ENCODE measurements around the gene PARP15. TPM values are rescaled to one million over a fixed set of nuclear protein-coding genes. Genes with fewer than 3 reads are reported as not detected.

PARP15 gene
- total RNA-seq, 1 donor from 2014 or later, result 0.29 TPM

GRCh38 chr3:122687298-122687697 lies 109.8 kb downstream of the PARP15 start:
- Mint-ChIP-seq H3K4me1 (ENCODE audit: low read depth, unreplicated experiment) (no peaks in the 10 kb centered on the region), H3K27me3 (ENCODE audit: unreplicated experiment) (no peaks in the 10 kb centered on the region), H3K9me3 (ENCODE audit: unreplicated experiment) (no peaks in the 10 kb centered on the region), H3K4me3 (ENCODE audit: unreplicated experiment) (no peak overlapping the region), H3K36me3 (ENCODE audit: unreplicated experiment) (no peaks in the 10 kb centered on the region), H3K27ac (ENCODE audit: unreplicated experiment) (no peak overlapping the region)
- DNase-seq, result no peak
- TF ChIP-seq CTCF (IDR thresholded peaks at IDR 0.05; ENCODE audit: partially characterized antibody, unreplicated experiment), result no peak

Other genes starting within 250 kb of the PARP15 start
- gene MIX23, start 194.4 kb upstream of the PARP15 start, total RNA-seq (ENCODE audit: unreplicated experiment), result 20.2 TPM
- gene FAM162A, start 193.5 kb upstream of the PARP15 start, total RNA-seq (ENCODE audit: unreplicated experiment), result 12.7 TPM
- 3.4 TPM for gene WDR5B, start 161.6 kb upstream of the PARP15 start, total RNA-seq (ENCODE audit: unreplicated experiment)
- gene KPNA1, start 62.7 kb upstream of the PARP15 start, total RNA-seq (ENCODE audit: unreplicated experiment), result 86.1 TPM
- gene PARP9, start 13.3 kb upstream of the PARP15 start, total RNA-seq (ENCODE audit: unreplicated experiment), result 0.27 TPM
- 0.20 TPM for gene DTX3L, start 13.3 kb upstream of the PARP15 start, total RNA-seq (ENCODE audit: unreplicated experiment)
- 0.05 TPM for gene PARP14, start 103.2 kb downstream of the PARP15 start, total RNA-seq (ENCODE audit: unreplicated experiment)
- 18.6 TPM for gene HSPBAP1, start 216.2 kb downstream of the PARP15 start, total RNA-seq (ENCODE audit: unreplicated experiment)
- 8.6 TPM for gene SLC49A4, start 217.4 kb downstream of the PARP15 start, total RNA-seq (ENCODE audit: unreplicated experiment)